ENCODE measurements around the gene CLEC19A.

The CLEC19A gene

DNA sequence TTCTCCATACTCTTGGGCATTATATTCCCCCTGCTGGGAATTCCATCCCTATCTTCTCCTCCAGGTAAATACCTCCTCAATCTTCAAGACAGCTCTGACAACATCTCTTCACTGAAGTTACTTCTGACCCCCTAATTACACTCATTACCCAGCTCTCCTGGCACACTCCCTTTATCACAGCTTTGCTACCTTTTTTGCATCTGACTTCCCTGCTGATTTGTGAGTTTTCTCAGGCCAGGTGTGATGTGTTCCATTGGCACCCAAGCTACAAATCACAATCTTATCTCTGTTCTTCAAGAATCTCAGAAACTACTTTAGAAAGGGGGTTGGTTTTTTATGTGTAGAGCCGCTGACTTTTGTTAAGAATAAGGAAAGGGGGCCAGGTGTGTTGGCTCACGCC lies 14.0 kb downstream of the CLEC19A start:
- TF ChIP-seq, protein P1, sequence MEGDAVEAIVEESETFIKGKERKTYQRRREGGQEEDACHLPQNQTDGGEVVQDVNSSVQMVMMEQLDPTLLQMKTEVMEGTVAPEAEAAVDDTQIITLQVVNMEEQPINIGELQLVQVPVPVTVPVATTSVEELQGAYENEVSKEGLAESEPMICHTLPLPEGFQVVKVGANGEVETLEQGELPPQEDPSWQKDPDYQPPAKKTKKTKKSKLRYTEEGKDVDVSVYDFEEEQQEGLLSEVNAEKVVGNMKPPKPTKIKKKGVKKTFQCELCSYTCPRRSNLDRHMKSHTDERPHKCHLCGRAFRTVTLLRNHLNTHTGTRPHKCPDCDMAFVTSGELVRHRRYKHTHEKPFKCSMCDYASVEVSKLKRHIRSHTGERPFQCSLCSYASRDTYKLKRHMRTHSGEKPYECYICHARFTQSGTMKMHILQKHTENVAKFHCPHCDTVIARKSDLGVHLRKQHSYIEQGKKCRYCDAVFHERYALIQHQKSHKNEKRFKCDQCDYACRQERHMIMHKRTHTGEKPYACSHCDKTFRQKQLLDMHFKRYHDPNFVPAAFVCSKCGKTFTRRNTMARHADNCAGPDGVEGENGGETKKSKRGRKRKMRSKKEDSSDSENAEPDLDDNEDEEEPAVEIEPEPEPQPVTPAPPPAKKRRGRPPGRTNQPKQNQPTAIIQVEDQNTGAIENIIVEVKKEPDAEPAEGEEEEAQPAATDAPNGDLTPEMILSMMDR (conservative IDR thresholded peaks at IDR 0.05; ENCODE audit: low read depth, low read length): no peak
- Histone ChIP-seq H3K4me3 (IDR thresholded peaks at IDR 0.05; ENCODE audit: insufficient read depth, low read depth, low read length) (no peak overlapping the region), H3K79me2 (ENCODE audit: insufficient read depth, low read depth) (no peaks in the 10 kb centered on the region), H3K4me2 (no peak overlapping the region), H3K27ac (no peak overlapping the region), H4K20me1 (ENCODE audit: insufficient read depth) (no peaks in the 10 kb centered on the region), H3K36me3 (ENCODE audit: insufficient read depth) (no peaks in the 10 kb centered on the region), H3K9ac (no peak overlapping the region), H2AFZ (ENCODE audit: low read depth) (no peak overlapping the region), H3K4me1 (ENCODE audit: low read depth, poor library complexity, severe bottlenecking) (no peaks in the 10 kb centered on the region), H3K27me3 (ENCODE audit: insufficient read depth, low read depth) (no peaks in the 10 kb centered on the region)

DNA sequence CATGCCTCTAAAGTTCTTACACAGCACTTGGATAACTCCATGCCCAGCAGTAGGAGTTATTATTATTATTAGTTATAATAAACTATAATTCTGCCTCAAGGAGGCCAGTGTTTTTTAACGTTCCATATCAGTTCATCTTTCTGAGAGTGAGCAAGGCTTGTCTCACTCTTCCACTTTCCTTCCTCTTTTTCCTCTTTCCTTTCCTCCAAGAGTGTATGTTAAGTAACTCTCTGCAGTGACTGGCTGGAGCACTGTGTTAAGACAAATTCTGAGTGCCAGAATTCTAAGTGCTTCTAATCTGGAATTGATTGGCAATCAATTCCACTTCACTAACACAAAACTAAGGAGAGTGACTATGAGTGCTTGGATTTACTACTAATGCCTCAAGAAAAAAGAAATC lies 16.4 kb downstream of the CLEC19A start:
- no peaks in the 10 kb centered on the region for H3K4me1 ChIP-seq (ENCODE audit: low read depth, poor library complexity, severe bottlenecking)
- TF ChIP-seq, protein P1 (conservative IDR thresholded peaks at IDR 0.05; ENCODE audit: low read depth, low read length): no peak
- H4K20me1 ChIP-seq (ENCODE audit: insufficient read depth): no peaks in the 10 kb centered on the region
- no peaks in the 10 kb centered on the region for H3K36me3 ChIP-seq (ENCODE audit: insufficient read depth)
- H3K27me3 ChIP-seq (ENCODE audit: insufficient read depth, low read depth): no peaks in the 10 kb centered on the region
- H3K4me2 ChIP-seq: no peak overlapping the region
- no peak overlapping the region for H3K9ac ChIP-seq
- H3K27ac ChIP-seq: no peak overlapping the region
- no peaks in the 10 kb centered on the region for H3K79me2 ChIP-seq (ENCODE audit: insufficient read depth, low read depth)
- no peak overlapping the region for H3K4me3 ChIP-seq (IDR thresholded peaks at IDR 0.05; ENCODE audit: insufficient read depth, low read depth, low read length)
- H2AFZ ChIP-seq (ENCODE audit: low read depth): no peak overlapping the region

DNA sequence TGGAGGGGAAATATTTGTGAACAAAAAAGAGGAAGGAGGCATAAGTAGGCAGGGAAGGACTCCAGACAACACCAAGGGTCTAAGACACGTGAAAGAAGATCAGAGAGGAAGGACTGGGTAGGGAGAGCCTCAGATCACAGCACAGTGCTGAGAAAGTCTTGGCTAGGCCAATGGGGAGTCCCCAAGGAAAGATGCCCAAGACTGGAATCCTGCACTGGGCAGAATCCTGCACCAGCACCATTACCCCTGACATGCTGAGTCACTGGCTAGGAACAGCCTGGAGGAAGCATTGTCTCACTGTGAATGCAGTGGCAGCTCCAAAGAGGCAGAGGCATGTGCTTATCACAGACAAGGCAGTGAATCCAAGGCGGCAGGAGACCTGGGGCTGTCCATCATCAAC lies 19.2 kb downstream of the CLEC19A start:
- Histone ChIP-seq H3K4me1 (ENCODE audit: low read depth, poor library complexity, severe bottlenecking) (no peaks in the 10 kb centered on the region), H3K27ac (no peak overlapping the region), H3K4me3 (IDR thresholded peaks at IDR 0.05; ENCODE audit: insufficient read depth, low read depth, low read length) (no peak overlapping the region), H3K79me2 (ENCODE audit: insufficient read depth, low read depth) (no peaks in the 10 kb centered on the region), H3K27me3 (ENCODE audit: insufficient read depth, low read depth) (no peaks in the 10 kb centered on the region), H3K4me2 (no peak overlapping the region), H3K9ac (no peak overlapping the region), H3K36me3 (ENCODE audit: insufficient read depth) (no peaks in the 10 kb centered on the region), H4K20me1 (ENCODE audit: insufficient read depth) (no peaks in the 10 kb centered on the region), H2AFZ (ENCODE audit: low read depth) (no peak overlapping the region)
- TF ChIP-seq, protein P1 (conservative IDR thresholded peaks at IDR 0.05; ENCODE audit: low read depth, low read length): no peak

DNA sequence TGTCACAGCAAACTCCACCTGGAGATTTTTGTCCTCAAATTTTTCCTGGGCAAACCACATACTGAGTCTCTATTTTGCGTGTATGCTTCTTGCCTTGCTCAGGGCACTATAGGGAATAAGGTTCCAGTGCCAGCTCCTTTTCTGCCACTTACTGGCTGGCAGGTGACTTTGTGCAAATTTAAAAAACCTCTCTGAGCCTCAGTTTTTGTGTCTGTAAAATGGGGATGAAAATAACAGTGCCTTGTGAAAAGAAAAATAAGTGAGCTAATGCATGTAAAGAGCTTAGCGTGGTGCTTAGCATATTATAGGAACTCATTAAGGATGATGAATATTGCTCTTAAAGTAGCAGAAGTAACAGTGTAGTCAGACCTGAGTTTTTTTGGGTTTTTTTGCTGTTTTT lies 19.9 kb downstream of the CLEC19A start:
- Histone ChIP-seq H3K27me3 (ENCODE audit: insufficient read depth, low read depth) (no peaks in the 10 kb centered on the region), H2AFZ (ENCODE audit: low read depth) (no peak overlapping the region), H3K4me1 (ENCODE audit: low read depth, poor library complexity, severe bottlenecking) (no peaks in the 10 kb centered on the region), H3K9ac (no peak overlapping the region), H3K4me3 (IDR thresholded peaks at IDR 0.05; ENCODE audit: insufficient read depth, low read depth, low read length) (no peak overlapping the region), H3K79me2 (ENCODE audit: insufficient read depth, low read depth) (no peaks in the 10 kb centered on the region), H4K20me1 (ENCODE audit: insufficient read depth) (no peaks in the 10 kb centered on the region), H3K36me3 (ENCODE audit: insufficient read depth) (no peaks in the 10 kb centered on the region), H3K27ac (no peak overlapping the region), H3K4me2 (no peak overlapping the region)
- TF ChIP-seq, protein P1 (conservative IDR thresholded peaks at IDR 0.05; ENCODE audit: low read depth, low read length): no peak
